ENCODE measurements around the gene DIDO1.

DIDO1 gene

GRCh38 chr20:62950741-62951140 is 24.4 kb upstream of the DIDO1 start:
- no peak for DNase-seq (ENCODE audit: low read depth)

GRCh38 chr20:62949962-62950361 is 23.7 kb upstream of the DIDO1 start:
- no peak for DNase-seq (ENCODE audit: low read depth)

- DNase-seq (ENCODE audit: low read depth) = no peak
Measured at GRCh38 chr20:62949153-62949821, 23.0 kb upstream of the DIDO1 start.

GRCh38 chr20:62947532-62948300 is 21.4 kb upstream of the DIDO1 start:
- DNase-seq (ENCODE audit: low read depth) = no peak

- no peak for DNase-seq (ENCODE audit: low read depth)
Measured at GRCh38 chr20:62946918-62947317, 20.6 kb upstream of the DIDO1 start.

GRCh38 chr20:62945771-62946339 is 19.6 kb upstream of the DIDO1 start:
- DNase-seq (ENCODE audit: low read depth) = no peak

- DNase-seq (ENCODE audit: low read depth) = no peak
Measured at GRCh38 chr20:62944746-62945145, 18.4 kb upstream of the DIDO1 start.

- no peak for DNase-seq (ENCODE audit: low read depth)
Measured at GRCh38 chr20:62944184-62944583, 17.9 kb upstream of the DIDO1 start.

- no peak for DNase-seq (ENCODE audit: low read depth)
Measured at GRCh38 chr20:62943396-62943795, 17.1 kb upstream of the DIDO1 start.

GRCh38 chr20:62942456-62942855 is 16.2 kb upstream of the DIDO1 start:
- DNase-seq (ENCODE audit: low read depth) = no peak

GRCh38 chr20:62941792-62942191 is 15.5 kb upstream of the DIDO1 start:
- no peak for DNase-seq (ENCODE audit: low read depth)

GRCh38 chr20:62940875-62941274 is 14.6 kb upstream of the DIDO1 start:
- no peak for DNase-seq (ENCODE audit: low read depth)

- DNase-seq (ENCODE audit: low read depth) = no peak
Measured at GRCh38 chr20:62938105-62938888, 12.0 kb upstream of the DIDO1 start, which contains the start of gene GID8. TSS of gene GID8 (plus strand) at chr20:62938147. CDS start at chr20:62941503, 3,356 bp downstream.

GRCh38 chr20:62937268-62938104 is 11.2 kb upstream of the DIDO1 start:
- peak; percentile 95 for DNase-seq (ENCODE audit: low read depth)

GRCh38 chr20:62935968-62936585 is 9.8 kb upstream of the DIDO1 start:
- DNase-seq (ENCODE audit: low read depth) = no peak

- DNase-seq (ENCODE audit: low read depth) = no peak
Measured at GRCh38 chr20:62935204-62935967, 9.1 kb upstream of the DIDO1 start.

GRCh38 chr20:62933966-62934365 is 7.7 kb upstream of the DIDO1 start:
- no peak for DNase-seq (ENCODE audit: low read depth)

- DNase-seq (ENCODE audit: low read depth) = no peak
Measured at GRCh38 chr20:62931464-62931863, 5.2 kb upstream of the DIDO1 start.

GRCh38 chr20:62929051-62929538 is 2.8 kb upstream of the DIDO1 start:
- DNase-seq (ENCODE audit: low read depth) = no peak

Measured in stimulated activated CD8-positive, alpha-beta memory T cell treated with anti-CD3 and anti-CD28 coated beads, Interleukin-15, amount 100 ng/mL, for 24 hours (primary cell).